LNCaP clone FGC (cell line): ENCODE measurements around the gene CPT1A.

Experiments
- DNase-seq: peaks from one replicate; pipeline ENCODE4 v3.0.0-alpha.2; 2011; ENCODE audit warnings: low read depth
- H3K4me3 ChIP-seq: 2 replicates; pipeline ENCODE4 v1.5.1; 2011; ENCODE audit warnings: mild to moderate bottlenecking, low read depth, low read length, control low read depth
- CTCF ChIP-seq: IDR thresholded peaks from 2 replicates; pipeline ENCODE4 v1.5.1; 2012; ENCODE audit warnings: mild to moderate bottlenecking; ENCODE audit not compliant: control insufficient read depth, insufficient read depth; ENCODE audit errors: extremely low read depth

The CPT1A gene

DNA sequence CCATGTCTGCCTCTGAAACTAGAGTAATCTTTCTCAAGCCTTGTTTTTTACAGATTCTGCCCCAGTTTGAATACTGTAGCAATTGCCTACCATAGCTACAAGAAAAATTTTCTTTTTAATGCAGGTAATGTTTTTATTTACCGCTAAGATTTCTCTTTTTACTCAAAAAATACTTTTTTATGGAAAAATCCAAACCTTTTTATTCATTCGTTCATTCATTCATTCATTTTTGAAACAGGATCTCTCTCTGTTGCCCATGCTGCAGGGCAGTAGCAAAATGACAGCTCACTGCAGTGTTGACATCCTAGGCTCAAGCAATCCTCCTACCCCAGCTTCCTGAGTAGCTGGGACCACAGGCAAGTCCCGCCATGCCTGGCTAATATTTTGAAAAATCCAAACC lies 2.7 kb upstream of the CPT1A start:
- no peak overlapping the region for H3K4me3 ChIP-seq
- no peak for DNase-seq
- TF ChIP-seq CTCF, result no peak

GRCh38 chr11:68843703-68844312 lies 2.1 kb upstream of the CPT1A start:
- H3K4me3 ChIP-seq, result no peak overlapping the region
- peak; percentile 82 for TF ChIP-seq CTCF
- no peak for DNase-seq

DNA sequence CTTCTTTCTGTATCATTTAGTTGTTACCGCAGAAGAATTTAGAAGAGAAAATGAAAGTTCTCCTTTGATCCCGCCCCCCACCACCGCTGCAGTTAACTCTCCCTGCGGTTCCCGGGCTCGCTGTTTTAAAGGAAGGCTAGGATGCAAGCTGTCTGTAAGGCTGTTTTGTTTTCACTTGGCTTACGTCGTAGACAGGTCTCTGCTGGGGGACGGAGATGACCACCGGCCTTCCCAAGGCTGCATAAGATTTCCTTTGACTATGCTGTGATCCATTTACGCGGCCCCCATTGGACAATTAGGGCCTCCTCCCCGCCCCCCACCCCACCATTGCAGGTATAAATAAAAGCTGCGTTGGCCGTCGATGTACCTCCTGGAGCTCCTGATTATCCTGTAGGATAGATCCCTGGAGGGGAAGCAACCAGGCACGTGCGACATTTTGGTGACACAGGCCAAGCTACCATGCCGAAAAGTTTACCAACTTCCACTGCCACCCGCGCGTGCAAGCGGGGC lies 1.4 kb upstream of the CPT1A start:
- no peak for DNase-seq
- no peak overlapping the region for H3K4me3 ChIP-seq
- TF ChIP-seq CTCF, result no peak

DNA sequence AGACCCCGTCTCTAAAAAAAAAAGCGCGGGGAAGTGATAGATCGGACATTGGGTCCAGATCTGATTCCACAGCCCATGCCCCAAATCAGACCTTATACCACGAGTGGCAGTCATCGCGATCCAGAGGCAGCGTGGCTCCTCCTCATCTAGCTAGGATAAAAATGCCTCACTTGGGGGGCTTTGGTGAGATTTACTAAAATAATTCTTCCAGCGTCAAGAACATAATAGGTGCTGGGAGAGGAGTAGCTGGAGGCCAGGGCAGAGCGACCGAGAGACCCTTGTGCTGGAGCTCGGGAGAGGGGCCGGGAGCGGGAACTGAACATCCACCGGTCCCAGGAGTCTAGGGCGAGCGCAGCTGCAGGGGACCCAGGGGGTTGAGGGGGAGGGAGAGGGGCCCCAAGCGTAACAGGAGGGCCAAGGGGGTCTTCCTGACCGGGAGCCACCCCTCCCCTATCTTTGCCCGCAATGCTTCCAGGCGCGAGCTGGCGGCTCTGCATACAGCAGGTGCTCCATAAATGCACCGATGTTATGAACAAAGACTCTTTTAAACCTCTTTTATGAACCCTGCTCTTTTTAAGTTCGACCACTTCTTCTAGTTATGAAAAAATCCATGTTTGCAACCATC lies 823 bp upstream of the CPT1A start:
- no peak for TF ChIP-seq CTCF
- DNase-seq, result no peak
- H3K4me3 ChIP-seq, result no peak overlapping the region

GRCh38 chr11:68840661-68841653 lies 759 bp downstream of the CPT1A start:
- H3K4me3 ChIP-seq, result peak overlapping the region; percentile 87
- TF ChIP-seq CTCF, result no peak
- DNase-seq, result no peak

DNA sequence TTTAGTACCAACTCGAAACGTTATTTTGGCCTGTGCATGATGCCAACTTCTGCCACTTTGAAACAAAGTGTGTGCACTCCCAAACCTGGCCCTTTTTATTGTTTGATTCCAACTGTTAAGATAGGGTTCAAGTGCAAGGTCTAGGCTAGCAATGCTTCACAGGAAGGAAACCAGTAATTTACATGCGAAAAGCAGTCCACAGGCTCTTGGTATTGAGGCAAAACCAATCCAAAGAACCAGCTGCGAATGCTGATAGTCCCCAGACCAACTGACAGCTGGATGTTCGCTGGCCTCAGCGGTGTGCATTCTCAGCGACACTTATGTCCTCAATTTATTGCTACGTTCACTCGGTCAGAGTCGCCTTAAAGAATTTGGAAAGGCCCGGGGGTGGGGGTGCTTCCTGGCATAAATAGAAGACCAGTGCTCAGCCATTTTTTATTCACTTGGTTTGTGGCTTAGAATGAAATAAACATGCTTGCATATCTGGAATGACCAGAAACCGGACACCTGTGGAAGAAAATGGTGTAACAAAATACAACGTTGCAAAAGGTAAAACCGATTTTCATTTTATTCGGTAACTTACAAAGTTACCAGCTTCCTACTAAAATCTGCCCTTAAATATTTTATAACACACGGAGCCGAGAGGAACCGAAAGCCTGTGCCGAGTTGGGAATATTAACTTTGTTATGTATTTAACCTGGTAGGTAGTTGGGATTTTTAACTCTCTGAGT lies 1.6 kb downstream of the CPT1A start:
- TF ChIP-seq CTCF, result no peak
- peak overlapping the region; percentile 87 for H3K4me3 ChIP-seq
- DNase-seq, result no peak
